Right forelimb (tissue), 1 donor: ENCODE results near the gene NDFIP2.

Experiments
- DNase-seq: peaks from one replicate; pipeline ENCODE4 v3.0.0-alpha.2; 2018

Gene NDFIP2

GRCh38 chr13:79462895-79463294 lies 18.1 kb upstream of the NDFIP2 start:
- no peak for DNase-seq

GRCh38 chr13:79463604-79464003 lies 17.4 kb upstream of the NDFIP2 start:
- no peak for DNase-seq

- no peak for DNase-seq
These were observed 14.1 kb upstream of the NDFIP2 start for GRCh38 chr13:79466872-79467271.

- DNase-seq: no peak
These were observed 12.6 kb upstream of the NDFIP2 start for GRCh38 chr13:79468402-79468801.

GRCh38 chr13:79468819-79469218 lies 12.1 kb upstream of the NDFIP2 start:
- DNase-seq: no peak

- no peak for DNase-seq
These were observed 11.3 kb upstream of the NDFIP2 start for GRCh38 chr13:79469608-79470007.

GRCh38 chr13:79470666-79471065 lies 10.3 kb upstream of the NDFIP2 start:
- no peak for DNase-seq

GRCh38 chr13:79475569-79475968 lies 5.4 kb upstream of the NDFIP2 start:
- DNase-seq: no peak

- DNase-seq: no peak
These were observed 3.0 kb upstream of the NDFIP2 start for GRCh38 chr13:79477968-79478367.

- no peak for DNase-seq
These were observed 1.1 kb upstream of the NDFIP2 start for GRCh38 chr13:79479882-79480281.

GRCh38 chr13:79481685-79482052 lies 714 bp downstream of the NDFIP2 start:
- DNase-seq: no peak

GRCh38 chr13:79482281-79482970 lies 1.5 kb downstream of the NDFIP2 start:
- DNase-seq: no peak

GRCh38 chr13:79483086-79483706 lies 2.2 kb downstream of the NDFIP2 start:
- no peak for DNase-seq

GRCh38 chr13:79485014-79485811 lies 4.3 kb downstream of the NDFIP2 start:
- DNase-seq: no peak

- no peak for DNase-seq
These were observed 5.7 kb downstream of the NDFIP2 start for GRCh38 chr13:79486433-79487188.

- DNase-seq: no peak
These were observed 9.4 kb downstream of the NDFIP2 start for GRCh38 chr13:79490326-79490725.

GRCh38 chr13:79490824-79491223 lies 9.9 kb downstream of the NDFIP2 start:
- DNase-seq: no peak

- DNase-seq: no peak
These were observed 10.8 kb downstream of the NDFIP2 start for GRCh38 chr13:79491715-79492114.

GRCh38 chr13:79492313-79492798 lies 11.4 kb downstream of the NDFIP2 start:
- no peak for DNase-seq

- no peak for DNase-seq
These were observed 12.1 kb downstream of the NDFIP2 start for GRCh38 chr13:79492918-79493594.

GRCh38 chr13:79496188-79496587 lies 15.2 kb downstream of the NDFIP2 start:
- no peak for DNase-seq

- DNase-seq: no peak
These were observed 16.1 kb downstream of the NDFIP2 start for GRCh38 chr13:79497064-79497463.

GRCh38 chr13:79497852-79498251 lies 16.9 kb downstream of the NDFIP2 start:
- DNase-seq: no peak
